ENCODE data around the gene WWOX. TPM values are rescaled to one million over a fixed set of nuclear protein-coding genes. Genes with fewer than 3 reads are reported as not detected.

The WWOX gene
- total RNA-seq, 1 donor: 24.2 TPM

GRCh38 chr16:78942625-78943245 lies 843.3 kb downstream of the WWOX start:
- TF ChIP-seq CTCF (IDR thresholded peaks at IDR 0.05; ENCODE audit: insufficient read depth, low read length): no peak
- no peak overlapping the region for H3K4me3 ChIP-seq (ENCODE audit: low read depth, low read length)
- DNase-seq (ENCODE audit: low read depth): no peak

- TF ChIP-seq CTCF (IDR thresholded peaks at IDR 0.05; ENCODE audit: insufficient read depth, low read length): no peak
- H3K4me3 ChIP-seq (ENCODE audit: low read depth, low read length): no peak overlapping the region
Observed at GRCh38 chr16:78945336-78945735, 845.9 kb downstream of the WWOX start.

GRCh38 chr16:78946556-78946955 lies 847.1 kb downstream of the WWOX start:
- no peak for DNase-seq (ENCODE audit: low read depth)
- no peak for TF ChIP-seq CTCF (IDR thresholded peaks at IDR 0.05; ENCODE audit: insufficient read depth, low read length)

More at GRCh38 chr16:78945336-78945735, 845.9 kb downstream of the WWOX start:
- no peak for DNase-seq (ENCODE audit: low read depth)

GRCh38 chr16:78950768-78951167 lies 851.3 kb downstream of the WWOX start:
- no peak for TF ChIP-seq CTCF (IDR thresholded peaks at IDR 0.05; ENCODE audit: insufficient read depth, low read length)
- no peak overlapping the region for H3K4me3 ChIP-seq (ENCODE audit: low read depth, low read length)
- no peak for DNase-seq (ENCODE audit: low read depth)

More at GRCh38 chr16:78946556-78946955, 847.1 kb downstream of the WWOX start:
- no peak overlapping the region for H3K4me3 ChIP-seq (ENCODE audit: low read depth, low read length)

- no peak overlapping the region for H3K4me3 ChIP-seq (ENCODE audit: low read depth, low read length)
- no peak for TF ChIP-seq CTCF (IDR thresholded peaks at IDR 0.05; ENCODE audit: insufficient read depth, low read length)
- no peak for DNase-seq (ENCODE audit: low read depth)
Observed at GRCh38 chr16:78952630-78953029, 853.2 kb downstream of the WWOX start.

GRCh38 chr16:78953526-78953925 lies 854.1 kb downstream of the WWOX start:
- no peak overlapping the region for H3K4me3 ChIP-seq (ENCODE audit: low read depth, low read length)
- TF ChIP-seq CTCF (IDR thresholded peaks at IDR 0.05; ENCODE audit: insufficient read depth, low read length): no peak
- no peak for DNase-seq (ENCODE audit: low read depth)

GRCh38 chr16:78955206-78955605 lies 855.8 kb downstream of the WWOX start:
- TF ChIP-seq CTCF (IDR thresholded peaks at IDR 0.05; ENCODE audit: insufficient read depth, low read length): no peak
- no peak overlapping the region for H3K4me3 ChIP-seq (ENCODE audit: low read depth, low read length)
- no peak for DNase-seq (ENCODE audit: low read depth)
